H1 (cell line): Measurements from ENCODE around the gene HECTD4. TPM values are rescaled to one million over a fixed set of nuclear protein-coding genes. Genes with fewer than 3 reads are reported as not detected.

ENCODE experiments used
- CTCF ChIA-PET: fragments of 300-600 bp; sonication (Branson Sonifier 250); formaldehyde crosslinking; loops from one replicate; lab custom pipeline; 2021; ENCODE audit not compliant: partially characterized antibody; lab: Charles Lee
- POLR2A ChIA-PET: fragments of 300-600 bp; sonication (Branson Sonifier 250); formaldehyde crosslinking; loops from one replicate; lab custom pipeline; 2021; ENCODE audit warnings: inconsistent platforms; ENCODE audit not compliant: partially characterized antibody; lab: Charles Lee
- DNase-seq, 2 experiments: peaks; one replicate each; pipeline versions ENCODE4 v3.0.0 to v3.0.0-alpha.2; 2010 to 2022; ENCODE audit warnings: low spot score in 2 of 2, low read depth in 1 of 2, mixed read lengths in 1 of 2
- FAIRE-seq: peaks from 2 replicates; lab custom pipeline; 2011; peaks lifted over from hg19 to GRCh38; lab: Jason Lieb, UNC
- H2AFZ ChIP-seq: 2 replicates; pipeline ENCODE4 v1.8.1; 2012; ENCODE audit warnings: low read length, inconsistent platforms
- H2AK5ac ChIP-seq: 2 replicates; pipeline ENCODE4 v1.6.1; 2013; ENCODE audit warnings: low read depth, low read length
- H2BK120ac ChIP-seq: replicated peaks from 2 replicates; pipeline ENCODE3; 2013; ENCODE audit warnings: low read depth, low read length, inconsistent platforms
- H2BK12ac ChIP-seq: 2 replicates; pipeline ENCODE4 v1.6.1; 2013; ENCODE audit warnings: low read depth, low read length
- H2BK15ac ChIP-seq: 2 replicates; pipeline ENCODE4 v1.6.1; 2013; ENCODE audit warnings: low read length
- H2BK20ac ChIP-seq: 2 replicates; pipeline ENCODE4 v1.6.1; 2013; ENCODE audit warnings: low read length
- H2BK5ac ChIP-seq: 2 replicates; pipeline ENCODE4 v1.6.1; 2013; ENCODE audit warnings: low read depth, low read length
- H3K14ac ChIP-seq: 2 replicates; pipeline ENCODE4 v1.6.1; 2013; ENCODE audit warnings: inconsistent platforms; ENCODE audit not compliant: insufficient read length
- H3K18ac ChIP-seq: 2 replicates; pipeline ENCODE4 v1.6.1; 2013; ENCODE audit warnings: low read length; ENCODE audit errors: extremely low read depth
- H3K23ac ChIP-seq: 2 replicates; pipeline ENCODE4 v1.6.1; 2013; ENCODE audit warnings: inconsistent platforms; ENCODE audit not compliant: insufficient read length
- H3K23me2 ChIP-seq: 2 replicates; pipeline ENCODE4 v1.6.1; 2013; ENCODE audit warnings: low read depth, low read length
- H3K27ac ChIP-seq: 2 replicates; pipeline ENCODE4 v1.6.1; 2011; ENCODE audit warnings: low read depth, low read length, inconsistent platforms
- H3K27me3 ChIP-seq, 4 experiments: replicated peaks in 1 of 4; 1 replicate in 1 of 4; 2 replicates in 3 of 4; pipeline versions ENCODE4 v1.6.1 to v1.8.1; 2011 to 2013; ENCODE audit warnings: low read length in 3 of 4, mild to moderate bottlenecking in 3 of 4, inconsistent platforms in 2 of 4, mixed read lengths in 2 of 4, moderate library complexity in 1 of 4; ENCODE audit not compliant: control insufficient read depth in 3 of 4, insufficient read depth in 3 of 4; ENCODE audit errors: extremely low read depth in 1 of 4
- H3K36me3 ChIP-seq, 4 experiments: 2 replicates each; pipeline versions ENCODE4 v1.6.1 to v1.8.1; 2011 to 2013; ENCODE audit warnings: mild to moderate bottlenecking in 4 of 4, low read length in 3 of 4, moderate library complexity in 2 of 4, control low read depth in 1 of 4, inconsistent platforms in 1 of 4; ENCODE audit not compliant: insufficient read depth in 4 of 4, control insufficient read depth in 2 of 4
- H3K4ac ChIP-seq: replicated peaks from 2 replicates; pipeline ENCODE3; 2013; ENCODE audit warnings: low read length, low read depth, mixed read lengths, inconsistent platforms; ENCODE audit not compliant: insufficient read length
- H3K4me1 ChIP-seq, 4 experiments: replicated peaks in 1 of 4; 1 replicate in 1 of 4; 2 replicates in 3 of 4; pipeline versions ENCODE4 v1.6.1 to v1.8.1; 2011 to 2013; ENCODE audit warnings: low read length in 3 of 4, inconsistent platforms in 2 of 4, mixed read lengths in 1 of 4; ENCODE audit not compliant: insufficient read depth in 4 of 4, control insufficient read depth in 3 of 4
- H3K4me2 ChIP-seq, 2 experiments: 2 replicates each; pipeline versions ENCODE4 v1.6.1 to v1.8.1; 2011 to 2013; ENCODE audit warnings: low read depth in 2 of 2, low read length in 2 of 2, control low read depth in 1 of 2, inconsistent platforms in 1 of 2, mild to moderate bottlenecking in 1 of 2; ENCODE audit not compliant: insufficient read depth in 1 of 2
- H3K4me3 ChIP-seq, 4 experiments: fragments of 200-600, 300-600 bp in 1 of 4; sonication (generic), shearing (Covaris generic), sonication (Bioruptor Twin) in 1 of 4; 2 replicates each; pipeline versions ENCODE4 v1.5.1 to v1.8.1; 2011 to 2016; ENCODE audit warnings: low read length in 4 of 4, low read depth in 3 of 4, control low read depth in 2 of 4, inconsistent platforms in 2 of 4, mild to moderate bottlenecking in 2 of 4, mixed read lengths in 1 of 4, moderate library complexity in 1 of 4; ENCODE audit not compliant: insufficient read depth in 2 of 4; ENCODE audit errors: extremely low read depth in 1 of 4
- H3K56ac ChIP-seq: replicated peaks from 2 replicates; pipeline ENCODE3; 2013; ENCODE audit warnings: low read depth, mild to moderate bottlenecking, mixed read lengths, low read length, inconsistent platforms; ENCODE audit not compliant: insufficient read length
- H3K79me1 ChIP-seq: 2 replicates; pipeline ENCODE4 v1.6.1; 2013; ENCODE audit warnings: low read depth, low read length, control low read depth
- H3K79me2 ChIP-seq, 2 experiments: 2 replicates each; pipeline versions ENCODE4 v1.6.1 to v1.8.1; 2012 to 2013; ENCODE audit warnings: low read length in 2 of 2, mild to moderate bottlenecking in 2 of 2, inconsistent platforms in 1 of 2; ENCODE audit not compliant: insufficient read depth in 2 of 2, control insufficient read depth in 1 of 2
- H3K9ac ChIP-seq, 4 experiments: replicated peaks in 1 of 4; 1 replicate in 1 of 4; 2 replicates in 3 of 4; pipeline versions ENCODE4 v1.6.1 to v1.8.1; 2011 to 2013; ENCODE audit warnings: low read depth in 3 of 4, low read length in 3 of 4, control low read depth in 2 of 4, mild to moderate bottlenecking in 2 of 4, moderate library complexity in 2 of 4, inconsistent platforms in 1 of 4; ENCODE audit errors: extremely low read depth in 1 of 4
- H3K9me3 ChIP-seq, 2 experiments: 2 replicates each; pipeline versions ENCODE4 v1.6.1 to v1.8.1; 2012 to 2013; ENCODE audit warnings: mild to moderate bottlenecking in 2 of 2, moderate library complexity in 2 of 2, control low read depth in 1 of 2, inconsistent platforms in 1 of 2, low read depth in 1 of 2, low read length in 1 of 2, mixed read lengths in 1 of 2; ENCODE audit not compliant: insufficient read depth in 2 of 2
- H4K20me1 ChIP-seq, 2 experiments: replicated peaks in 1 of 2; 2 replicates each; pipeline versions ENCODE3 to v1.8.1; 2011 to 2013; ENCODE audit warnings: inconsistent platforms in 2 of 2, low read length in 2 of 2, mild to moderate bottlenecking in 1 of 2; ENCODE audit not compliant: insufficient read depth in 2 of 2, control insufficient read depth in 1 of 2
- H4K5ac ChIP-seq: 2 replicates; pipeline ENCODE4 v1.6.1; 2013; ENCODE audit warnings: low read length, low read depth, mixed read lengths, inconsistent platforms; ENCODE audit not compliant: insufficient read length
- H4K8ac ChIP-seq: 2 replicates; pipeline ENCODE4 v1.8.0; 2013; ENCODE audit warnings: mild to moderate bottlenecking, moderate library complexity, low read length, inconsistent platforms; ENCODE audit not compliant: insufficient read depth; ENCODE audit errors: extremely low read depth
- H4K91ac ChIP-seq: replicated peaks from 2 replicates; pipeline ENCODE3; 2013; ENCODE audit warnings: low read length, mixed read lengths, inconsistent platforms; ENCODE audit not compliant: insufficient read length
- CEBPB ChIP-seq: IDR thresholded peaks from 2 replicates; pipeline ENCODE4 v1.6.1; 2012; ENCODE audit warnings: low read depth, low read length
- CTCF ChIP-seq, 3 experiments: IDR thresholded peaks; 1 replicate in 2 of 3; 2 replicates in 1 of 3; pipeline versions ENCODE4 v1.5.1 to v1.6.1; 2011; ENCODE audit warnings: low read length in 3 of 3, mild to moderate bottlenecking in 3 of 3, inconsistent platforms in 2 of 3, low read depth in 1 of 3, moderate library complexity in 1 of 3; ENCODE audit not compliant: insufficient read depth in 1 of 3; ENCODE audit errors: control extremely low read depth in 1 of 3
- EP300 ChIP-seq, 2 experiments: IDR thresholded peaks; 1 replicate in 1 of 2; 2 replicates in 1 of 2; pipeline ENCODE4 v1.6.1; 2011 to 2012; ENCODE audit warnings: low read depth in 2 of 2, low read length in 2 of 2, mild to moderate bottlenecking in 2 of 2, borderline replicate concordance in 1 of 2, inconsistent platforms in 1 of 2, moderate library complexity in 1 of 2
- EZH2 ChIP-seq: fragments of 200-600 bp; sonication (generic); IDR thresholded peaks from 2 replicates; pipeline ENCODE4 v1.7.1; 2012; ENCODE audit warnings: low read depth, mild to moderate bottlenecking, moderate library complexity, low read length, inconsistent platforms; ENCODE audit not compliant: severe bottlenecking
- FOSL1 ChIP-seq: IDR thresholded peaks from 2 replicates; pipeline ENCODE4 v1.6.1; 2011; ENCODE audit warnings: mild to moderate bottlenecking, low read depth, low read length, moderate library complexity; ENCODE audit not compliant: insufficient read depth
- GABPA ChIP-seq: IDR thresholded peaks from 2 replicates; pipeline ENCODE4 v1.6.1; 2011; ENCODE audit warnings: mild to moderate bottlenecking, low read length, moderate library complexity, borderline replicate concordance; ENCODE audit not compliant: insufficient read depth
- POLR2A ChIP-seq, 2 experiments: IDR thresholded peaks; 1 replicate in 1 of 2; 2 replicates in 1 of 2; pipeline ENCODE4 v1.6.1; 2011; ENCODE audit warnings: low read depth in 2 of 2, low read length in 2 of 2, mild to moderate bottlenecking in 2 of 2; ENCODE audit errors: control extremely low read depth in 1 of 2
- RAD21 ChIP-seq, 2 experiments: IDR thresholded peaks in 1 of 2; conservative IDR thresholded peaks in 1 of 2; 2 replicates each; pipeline ENCODE4 v1.6.1; 2011; ENCODE audit warnings: low read depth in 2 of 2, low read length in 2 of 2, improper control_type of control experiment in 1 of 2, inconsistent platforms in 1 of 2, mild to moderate bottlenecking in 1 of 2, moderate library complexity in 1 of 2
- RNF2 ChIP-seq: fragments of 200-900, 300-1000 bp; sonication (generic); IDR thresholded peaks from 2 replicates; pipeline ENCODE4 v1.7.1; 2016; ENCODE audit warnings: borderline replicate concordance, low read depth, mild to moderate bottlenecking, antibody characterized with exemption, low read length; ENCODE audit not compliant: poor library complexity, severe bottlenecking; ENCODE audit errors: missing control alignments
- SP1 ChIP-seq: IDR thresholded peaks from 2 replicates; pipeline ENCODE4 v1.6.1; 2011; ENCODE audit warnings: low read depth, low read length
- WGBS, 2 experiments: shearing (Covaris generic) in 1 of 2; methylation state at CpG; one replicate each; pipeline versions ENCODE4 v1.1.6 to v1.1.7; 2013 to 2015; ENCODE audit warnings: low lambda C conversion rate in 2 of 2, mixed read lengths in 2 of 2, inconsistent platforms in 1 of 2, low coverage in 1 of 2, missing lambda C conversion rate in 1 of 2; ENCODE audit not compliant: insufficient replicate concordance in 2 of 2, insufficient coverage in 1 of 2, insufficient read length in 1 of 2; ENCODE audit errors: extremely low coverage in 1 of 2, missing lambda C conversion rate in 1 of 2; 5-methylcytosine and 5-hydroxymethylcytosine counted together
- polyA plus RNA-seq, 7 experiments: library from polyadenylated mRNA; depleted of rRNA in 3 of 7; stranded (reverse) in 5 of 7; unstranded in 2 of 7; fragments of >200 nt in 5 of 7; fragments of 200-250 nt in 2 of 7; gene quantifications; 1 replicate in 5 of 7; 2 replicates in 1 of 7; 4 replicates in 1 of 7; pipeline versions ENCODE4 v1.2.1 to v1.2.3, GENCODE V29; 2011 to 2013; ENCODE audit warnings: missing spikeins in 2 of 7, mixed read lengths in 2 of 7
- total RNA-seq: library from RNA; stranded (reverse); fragmentation: NEBNext Ultra II Directional; extraction: Animal tissue kit (Norgen Biotek cat#: 25700); gene quantifications from 2 replicates; pipeline ENCODE4 v1.2.1, GENCODE V29; 2021

HECTD4 gene
- total and polyA plus RNA-seq, 2 of the 8 experiments (the other 6 are each of a cell fraction or from before 2014, with no cell fraction given): 6.5 to 33.7 TPM

GRCh38 chr12:112340230-112340629 lies 42.0 kb downstream of the HECTD4 start:
- H3K79me2 ChIP-seq: peaks cover 0 to 66% of the 10 kb centered on the region in 2 experiments; a peak in 2 of 4 replicates
- H4K8ac ChIP-seq: no peak overlapping the region
- no peak overlapping the region; the same call in 1 of the 2 replicates for H2AK5ac ChIP-seq
- H3K36me3 ChIP-seq: no peaks in the 10 kb centered on the region
- H2AFZ ChIP-seq: no peak overlapping the region
- TF ChIP-seq EZH2 (no peak), SP1 (no peak), FOSL1 (no peak), CTCF (IDR thresholded peaks at IDR 0.05; ENCODE audit: control extremely low read depth in 1 of 3, insufficient read depth in 1 of 3, low read depth in 1 of 3, low read length in 3 of 3) (peak in 1 of 3 experiments; percentile 10; a peak in 1 of 4 replicates), POLR2A (IDR thresholded peaks at IDR 0.05; ENCODE audit: control extremely low read depth in 1 of 2, low read depth in 2 of 2, low read length in 2 of 2) (no peak), EP300 (IDR thresholded peaks at IDR 0.05; ENCODE audit: borderline replicate concordance in 1 of 2, low read depth in 2 of 2, low read length in 2 of 2) (no peak), CEBPB (no peak), RAD21 (IDR thresholded peaks at IDR 0.05 in 1 of 2, conservative IDR thresholded peaks at IDR 0.05 in 1 of 2; ENCODE audit: low read depth in 2 of 2, low read length in 2 of 2) (peak in 1 of 2 experiments; percentile 16; a peak in 2 of 4 replicates), RNF2 (no peak), GABPA (no peak)
- DNase-seq: no peak
- 84% methylated on average over 3 of the region's 3 CpGs; no CpG with 5 or more reads in 1 of the 2 experiments for WGBS, 2 experiments
- no peaks in the 10 kb centered on the region for H3K27me3 ChIP-seq
- H2BK15ac ChIP-seq: no peak overlapping the region
- no peak overlapping the region for H4K91ac ChIP-seq
- H3K9ac ChIP-seq: no peak overlapping the region
- H3K4ac ChIP-seq: no peak overlapping the region
- no peak overlapping the region for H3K4me3 ChIP-seq
- H3K56ac ChIP-seq: no peak overlapping the region
- H3K4me2 ChIP-seq: no peak overlapping the region
- no peaks in the 10 kb centered on the region for H3K9me3 ChIP-seq
- H4K5ac ChIP-seq: no peak overlapping the region
- no peak overlapping the region for H2BK12ac ChIP-seq
- H3K79me1 ChIP-seq: 0 out of 2 replicates have a peak, but pooled peaks cover 3% of the 10 kb centered on the region
- no peak overlapping the region for H2BK120ac ChIP-seq
- peaks cover 0 to 7% of the 10 kb centered on the region in 2 experiments for H4K20me1 ChIP-seq
- H2BK20ac ChIP-seq: no peak overlapping the region
- peaks cover 0 to 4% (median 0%) of the 10 kb centered on the region in 4 experiments; a peak in 2 of 7 replicates for H3K4me1 ChIP-seq
- H3K23me2 ChIP-seq: no peaks in the 10 kb centered on the region; the same call in 1 of the 2 replicates
- no peak overlapping the region for H3K18ac ChIP-seq
- no peak overlapping the region for H2BK5ac ChIP-seq
- FAIRE-seq: no peak
- no peak overlapping the region for H3K14ac ChIP-seq
- CTCF ChIA-PET: interaction anchor here (1.1 to 2.0 kb wide), 2 partner anchors 16 to 79 kb away, joined by 4 to 7 read pairs; no protein-coding TSS in a partner anchor
- POLR2A ChIA-PET: no interaction called here
- H3K27ac ChIP-seq: no peak overlapping the region
- no peak overlapping the region for H3K23ac ChIP-seq
